IPS-20b (cell line): ENCODE data around the gene KBTBD7.

ENCODE experiments used
- H3K27ac ChIP-seq: one replicate; pipeline ENCODE4 v1.5.1; 2013; ENCODE audit warnings: low read length
- H3K27me3 ChIP-seq: 2 replicates; pipeline ENCODE4 v1.6.1; 2013; ENCODE audit warnings: mild to moderate bottlenecking, low read length, inconsistent platforms; ENCODE audit not compliant: insufficient read depth
- H3K36me3 ChIP-seq: 2 replicates; pipeline ENCODE4 v1.6.1; 2013; ENCODE audit warnings: low read depth, mild to moderate bottlenecking, inconsistent platforms, low read length, moderate library complexity; ENCODE audit not compliant: insufficient read depth
- H3K4me1 ChIP-seq: 2 replicates; pipeline ENCODE4 v1.6.1; 2013; ENCODE audit warnings: mild to moderate bottlenecking, control low read depth, inconsistent platforms, low read length, moderate library complexity; ENCODE audit not compliant: insufficient read depth
- H3K4me3 ChIP-seq: 2 replicates; pipeline ENCODE4 v1.5.1; 2013; ENCODE audit warnings: mild to moderate bottlenecking, low read length, inconsistent platforms
- H3K9ac ChIP-seq: 2 replicates; pipeline ENCODE4 v1.6.1; 2013; ENCODE audit warnings: low read depth, mild to moderate bottlenecking, inconsistent platforms, low read length, moderate library complexity
- H3K9me3 ChIP-seq: 2 replicates; pipeline ENCODE4 v1.6.1; 2013; ENCODE audit warnings: mild to moderate bottlenecking, low read depth, low read length, inconsistent platforms; ENCODE audit not compliant: insufficient read depth

KBTBD7 gene

DNA sequence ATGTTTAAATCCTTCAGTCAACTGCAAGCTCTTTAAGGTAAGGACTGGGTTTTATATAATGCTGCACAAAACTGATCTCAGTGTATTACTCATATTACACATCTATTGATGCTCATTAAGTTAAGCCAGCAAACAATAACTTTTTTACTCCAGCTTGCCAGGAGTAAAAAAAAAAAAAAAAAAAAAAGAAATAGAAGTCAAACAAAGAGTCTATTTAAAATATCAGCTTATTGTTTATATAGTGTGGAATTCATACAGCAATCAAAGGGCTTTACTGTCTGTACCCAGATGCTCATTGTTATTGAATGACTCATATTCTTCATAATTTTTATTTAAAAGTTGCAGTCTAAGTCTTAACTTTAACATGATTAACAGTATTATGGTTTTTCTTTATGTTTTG, 21.8 kb upstream of the KBTBD7 start:
- peaks cover 6% of the 10 kb centered on the region; the same call in 1 of the 2 replicates for H3K9me3 ChIP-seq
- no peak overlapping the region for H3K4me3 ChIP-seq
- H3K36me3 ChIP-seq = no peaks in the 10 kb centered on the region
- H3K27ac ChIP-seq = no peak overlapping the region
- no peaks in the 10 kb centered on the region for H3K27me3 ChIP-seq
- H3K9ac ChIP-seq = no peak overlapping the region
- no peaks in the 10 kb centered on the region for H3K4me1 ChIP-seq

DNA sequence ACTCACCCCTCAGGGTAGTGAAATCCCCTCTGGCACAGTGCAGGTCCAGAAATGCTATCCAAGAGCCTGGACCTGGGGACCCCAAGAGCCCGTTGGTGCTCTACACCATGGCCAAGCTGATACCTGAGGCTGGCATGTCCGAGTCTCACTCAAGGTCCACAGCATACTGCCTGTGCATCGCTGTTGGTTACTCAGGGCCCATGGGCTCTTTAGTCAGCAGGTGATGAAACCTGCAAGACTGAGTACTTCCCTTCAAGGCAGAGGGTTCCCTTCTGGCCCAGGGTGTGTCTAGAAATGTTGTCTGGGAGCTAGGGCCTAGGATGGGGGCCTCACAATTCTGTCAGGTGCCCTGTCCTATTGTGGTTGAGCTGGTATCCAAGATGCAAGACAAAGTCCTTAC, 19.6 kb upstream of the KBTBD7 start:
- Histone ChIP-seq H3K36me3 (no peaks in the 10 kb centered on the region), H3K27me3 (no peaks in the 10 kb centered on the region), H3K9me3 (peaks cover 16% of the 10 kb centered on the region), H3K27ac (no peak overlapping the region), H3K4me3 (no peak overlapping the region), H3K9ac (no peak overlapping the region), H3K4me1 (no peaks in the 10 kb centered on the region)

DNA sequence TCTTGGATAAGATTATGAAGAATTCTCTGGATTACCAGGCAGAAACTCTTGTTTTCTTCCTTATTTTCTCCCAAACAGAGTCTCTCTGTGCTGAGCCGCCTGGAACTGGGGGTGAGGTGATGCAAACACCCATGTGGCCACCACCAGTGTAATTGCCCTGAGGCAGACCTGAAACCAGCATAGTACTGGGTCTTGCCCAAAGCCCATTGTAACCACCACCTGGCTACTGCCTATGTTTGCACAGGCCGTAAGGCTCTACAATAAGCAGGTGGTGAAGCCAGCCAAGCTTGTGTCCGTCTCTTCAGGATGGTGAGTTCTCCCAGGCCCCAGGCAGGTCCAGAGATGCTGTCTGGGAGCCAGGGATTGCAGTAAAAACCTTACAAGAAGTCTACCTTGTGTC, 18.9 kb upstream of the KBTBD7 start:
- Histone ChIP-seq H3K36me3 (no peaks in the 10 kb centered on the region), H3K27ac (no peak overlapping the region), H3K4me1 (no peaks in the 10 kb centered on the region), H3K27me3 (no peaks in the 10 kb centered on the region), H3K9me3 (peaks cover 20% of the 10 kb centered on the region), H3K4me3 (no peak overlapping the region), H3K9ac (no peak overlapping the region)

DNA sequence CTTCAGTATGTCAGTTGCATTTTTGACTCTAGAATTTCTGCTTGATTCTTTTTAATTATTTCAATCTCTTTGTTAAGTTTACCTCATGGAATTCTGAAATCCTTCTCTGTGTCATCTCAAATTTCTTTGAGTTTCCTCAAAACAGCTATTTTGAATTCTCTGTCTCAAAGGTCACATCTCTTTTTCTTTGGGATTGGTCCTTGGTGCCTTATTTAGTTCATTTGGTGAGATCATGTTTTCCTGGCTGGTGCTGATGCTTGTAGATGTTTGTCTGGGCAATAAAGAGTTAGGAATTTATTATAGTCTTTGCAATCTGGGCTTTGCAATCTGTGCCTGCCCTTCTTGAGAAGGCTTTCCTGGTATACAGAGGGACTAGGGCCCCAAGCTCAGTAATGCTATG, 18.5 kb upstream of the KBTBD7 start:
- Histone ChIP-seq H3K9ac (no peak overlapping the region), H3K4me1 (no peaks in the 10 kb centered on the region), H3K9me3 (peaks cover 20% of the 10 kb centered on the region)

DNA sequence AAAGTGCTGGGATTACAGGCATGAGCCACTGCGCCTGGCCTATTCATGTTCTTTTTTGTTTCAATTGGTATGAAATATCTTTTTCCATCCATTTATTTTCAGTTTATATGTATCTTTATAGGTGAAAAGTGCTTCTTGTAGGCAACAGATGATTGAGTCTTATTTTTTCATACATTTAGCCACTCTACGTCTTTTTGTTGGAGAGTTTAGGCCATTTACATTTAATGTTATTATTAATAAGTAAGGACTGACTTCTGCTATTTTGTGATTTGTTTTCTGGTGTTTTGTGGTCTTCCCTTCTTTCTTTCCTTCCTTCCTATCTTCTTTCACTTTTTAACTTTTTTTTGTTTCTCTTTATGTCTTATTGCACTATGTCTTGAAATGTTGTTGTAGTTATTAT, 16.7 kb upstream of the KBTBD7 start:
- Histone ChIP-seq H3K9me3 (peaks cover 20% of the 10 kb centered on the region), H3K4me3 (no peak overlapping the region), H3K4me1 (no peaks in the 10 kb centered on the region), H3K36me3 (no peaks in the 10 kb centered on the region), H3K27ac (no peak overlapping the region), H3K27me3 (no peaks in the 10 kb centered on the region), H3K9ac (no peak overlapping the region)

More for the DNA sequence above, 18.5 kb upstream of the KBTBD7 start:
- no peak overlapping the region for H3K27ac ChIP-seq
- H3K27me3 ChIP-seq = no peaks in the 10 kb centered on the region
- no peaks in the 10 kb centered on the region for H3K36me3 ChIP-seq
- no peak overlapping the region for H3K4me3 ChIP-seq

DNA sequence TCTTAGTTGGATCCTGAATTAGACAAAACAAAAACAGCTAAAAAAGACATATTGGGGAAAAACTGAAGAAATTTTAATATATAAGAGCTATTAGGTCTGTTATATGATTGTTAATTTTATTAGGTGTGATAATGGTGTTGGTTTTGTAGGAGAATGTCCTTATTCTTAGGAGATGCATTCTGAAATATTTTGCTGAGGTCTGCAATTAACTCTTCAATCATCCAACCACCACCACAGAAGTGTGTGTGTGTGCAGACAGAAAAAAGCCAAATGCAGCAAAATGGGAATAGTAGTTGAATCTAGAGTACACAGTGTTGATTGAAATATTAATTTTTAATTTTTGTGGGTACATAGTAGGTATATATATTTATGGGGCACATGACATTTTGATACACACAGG, 12.1 kb upstream of the KBTBD7 start:
- no peaks in the 10 kb centered on the region for H3K4me1 ChIP-seq
- H3K4me3 ChIP-seq = no peak overlapping the region
- H3K27me3 ChIP-seq = no peaks in the 10 kb centered on the region
- H3K9me3 ChIP-seq = peaks cover 17% of the 10 kb centered on the region
- no peak overlapping the region for H3K9ac ChIP-seq
- no peak overlapping the region for H3K27ac ChIP-seq
- no peaks in the 10 kb centered on the region for H3K36me3 ChIP-seq

DNA sequence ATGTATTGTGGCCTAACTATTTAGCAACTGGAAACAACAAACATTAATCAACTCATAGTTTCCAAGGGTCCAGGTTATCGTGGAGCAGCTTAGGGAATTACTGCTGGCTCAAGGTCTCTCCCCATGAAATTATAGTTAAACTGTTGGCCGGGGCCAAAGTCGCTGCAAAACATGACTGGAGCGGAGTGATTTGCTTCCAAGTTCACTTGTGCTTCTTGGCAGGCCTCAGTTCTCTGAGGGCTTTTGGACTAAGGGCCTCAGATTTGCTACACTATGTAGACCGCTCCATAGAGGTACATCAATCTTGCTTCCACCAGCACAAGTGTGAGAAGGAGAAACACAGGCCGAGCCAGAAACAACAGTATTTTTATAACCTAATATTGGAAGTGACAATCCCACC, 9.4 kb upstream of the KBTBD7 start:
- Histone ChIP-seq H3K9ac (no peak overlapping the region), H3K27me3 (no peaks in the 10 kb centered on the region), H3K4me3 (no peak overlapping the region), H3K4me1 (no peaks in the 10 kb centered on the region), H3K27ac (no peak overlapping the region), H3K9me3 (peaks cover 4% of the 10 kb centered on the region; the same call in 1 of the 2 replicates), H3K36me3 (no peaks in the 10 kb centered on the region)

DNA sequence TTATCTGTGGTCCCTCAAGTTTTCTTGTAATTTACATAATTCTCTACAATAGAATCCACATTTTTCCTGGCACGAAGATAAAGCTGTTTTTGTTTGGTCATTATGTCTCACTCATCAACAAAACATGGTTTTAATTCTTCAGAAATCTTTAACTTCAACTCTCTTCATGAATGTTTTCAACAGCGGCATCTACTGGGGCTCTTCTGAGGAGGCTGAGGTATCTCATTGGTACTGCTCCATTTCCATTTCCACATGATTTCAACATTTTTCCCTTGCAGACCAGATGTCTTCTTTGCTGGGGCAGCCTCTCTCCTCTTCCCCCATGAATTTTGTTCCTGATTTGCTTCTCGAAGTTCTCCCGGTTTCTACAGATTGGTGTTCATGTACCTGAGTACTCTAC, 5.8 kb upstream of the KBTBD7 start:
- Histone ChIP-seq H3K27ac (no peak overlapping the region), H3K9me3 (no peaks in the 10 kb centered on the region), H3K27me3 (no peaks in the 10 kb centered on the region), H3K4me3 (no peak overlapping the region), H3K4me1 (no peaks in the 10 kb centered on the region), H3K36me3 (no peaks in the 10 kb centered on the region), H3K9ac (no peak overlapping the region)

DNA sequence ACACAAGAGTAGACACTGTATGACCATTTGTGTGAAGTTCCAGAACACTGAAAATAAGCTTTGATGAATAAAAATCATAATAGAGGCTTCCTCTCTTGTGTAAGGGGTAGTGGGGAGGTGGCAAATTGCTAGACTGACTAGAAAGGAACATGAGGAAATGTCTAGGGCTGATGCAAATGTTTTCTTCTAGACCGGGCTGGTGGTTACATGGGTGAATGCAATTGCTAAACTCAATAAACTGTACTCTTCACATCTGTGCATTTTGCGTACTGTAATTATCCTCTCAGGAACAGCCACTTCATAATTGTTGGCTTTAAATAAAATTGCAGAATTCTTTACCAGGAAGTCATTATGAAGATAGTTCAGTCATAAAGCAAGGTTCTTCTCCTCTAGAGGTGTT, 5.2 kb upstream of the KBTBD7 start:
- no peaks in the 10 kb centered on the region for H3K4me1 ChIP-seq
- H3K9ac ChIP-seq = no peak overlapping the region
- H3K9me3 ChIP-seq = no peaks in the 10 kb centered on the region
- no peaks in the 10 kb centered on the region for H3K36me3 ChIP-seq
- no peak overlapping the region for H3K27ac ChIP-seq
- H3K27me3 ChIP-seq = no peaks in the 10 kb centered on the region
- no peak overlapping the region for H3K4me3 ChIP-seq

DNA sequence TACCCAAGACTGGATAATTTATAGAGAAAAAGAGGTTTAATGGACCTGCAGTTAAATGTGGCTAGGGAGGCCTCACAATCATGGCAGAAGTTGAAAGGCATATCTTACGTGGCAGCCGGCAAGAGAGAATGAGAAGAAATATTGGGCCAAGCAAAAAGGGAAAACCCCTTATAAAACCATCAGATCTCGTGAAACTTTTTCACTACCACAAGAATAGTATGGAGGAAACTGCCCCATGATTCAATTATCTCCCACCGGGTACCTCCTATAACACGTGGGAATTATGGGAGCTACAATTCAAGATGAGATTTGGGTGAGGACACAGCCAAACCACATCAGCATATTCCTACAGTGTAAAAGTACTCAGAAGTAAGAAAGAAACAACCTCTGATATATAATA, 4.7 kb upstream of the KBTBD7 start:
- H3K4me1 ChIP-seq = no peaks in the 10 kb centered on the region
- no peaks in the 10 kb centered on the region for H3K36me3 ChIP-seq
- no peaks in the 10 kb centered on the region for H3K27me3 ChIP-seq
- no peaks in the 10 kb centered on the region for H3K9me3 ChIP-seq
- H3K27ac ChIP-seq = no peak overlapping the region
- no peak overlapping the region for H3K4me3 ChIP-seq
- H3K9ac ChIP-seq = no peak overlapping the region

DNA sequence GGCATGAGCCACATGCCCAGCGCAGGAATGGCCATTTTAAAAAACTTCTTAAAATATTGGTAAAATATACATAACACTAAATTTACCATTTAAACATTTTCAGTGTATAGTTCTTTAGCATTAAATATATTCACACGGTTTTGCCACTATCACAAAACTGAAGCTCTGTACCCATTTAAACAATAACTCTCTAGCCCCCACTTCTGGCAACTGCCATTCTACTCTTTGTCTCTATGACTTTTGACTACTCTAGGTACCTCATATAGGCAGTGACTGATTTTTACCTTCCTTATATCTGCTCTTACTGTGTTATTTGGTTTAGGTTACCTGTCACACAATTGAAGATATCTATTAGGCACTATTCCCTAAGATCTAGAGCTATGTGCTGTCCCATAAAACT, 2.3 kb upstream of the KBTBD7 start:
- no peak overlapping the region for H3K4me3 ChIP-seq
- no peak overlapping the region for H3K27ac ChIP-seq
- no peaks in the 10 kb centered on the region for H3K9me3 ChIP-seq
- no peak overlapping the region for H3K9ac ChIP-seq
- H3K4me1 ChIP-seq = peaks cover 4% of the 10 kb centered on the region; the same call in 1 of the 2 replicates
- H3K36me3 ChIP-seq = 0 out of 2 replicates have a peak, but pooled peaks cover 5% of the 10 kb centered on the region
- no peaks in the 10 kb centered on the region for H3K27me3 ChIP-seq

DNA sequence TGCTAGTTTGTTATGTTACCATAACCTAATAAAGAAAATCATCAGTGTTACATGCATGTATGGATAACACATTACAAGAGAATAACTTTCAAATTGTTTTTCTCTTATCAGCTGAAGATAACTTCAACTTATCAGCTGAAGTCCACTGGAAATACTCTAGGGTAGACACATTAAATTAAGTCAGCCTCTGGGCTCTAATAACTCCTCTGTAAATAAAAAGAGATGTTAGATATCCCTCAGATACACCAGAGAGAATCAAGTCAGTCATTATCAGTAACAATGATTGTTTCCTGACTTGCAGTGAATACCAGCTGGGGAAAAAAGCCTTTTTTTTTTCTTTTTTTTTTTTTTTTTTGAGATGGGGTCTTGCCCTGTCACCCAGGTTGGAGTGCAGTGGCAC, 1.6 kb upstream of the KBTBD7 start:
- no peaks in the 10 kb centered on the region for H3K9me3 ChIP-seq
- no peak overlapping the region for H3K4me3 ChIP-seq
- no peaks in the 10 kb centered on the region for H3K27me3 ChIP-seq
- no peak overlapping the region for H3K27ac ChIP-seq
- H3K9ac ChIP-seq = no peak overlapping the region
- 0 out of 2 replicates have a peak, but pooled peaks cover 5% of the 10 kb centered on the region for H3K36me3 ChIP-seq
- peaks cover 4% of the 10 kb centered on the region; the same call in 1 of the 2 replicates for H3K4me1 ChIP-seq
